HG03432 (cell line): ENCODE measurements around the gene SSRP1.

Experiments
- ATAC-seq: cut with Tn5 transposase; IDR thresholded peaks from one replicate; pipeline ENCODE4 v1.9.1; 2021; ENCODE audit warnings: mild to moderate bottlenecking, moderate library complexity; ENCODE audit not compliant: unreplicated experiment

SSRP1 gene

GRCh38 chr11:57276169-57276970 is 59.3 kb downstream of the SSRP1 start:
- no peak for ATAC-seq
